Measurements from ENCODE around the gene SIRT3.
"Not testable (repeated sequence)": the region's sequence is repeated elsewhere in the genome, so short reads cannot be mapped to it uniquely, and the experiment has no call there.

SIRT3 gene

DNA sequence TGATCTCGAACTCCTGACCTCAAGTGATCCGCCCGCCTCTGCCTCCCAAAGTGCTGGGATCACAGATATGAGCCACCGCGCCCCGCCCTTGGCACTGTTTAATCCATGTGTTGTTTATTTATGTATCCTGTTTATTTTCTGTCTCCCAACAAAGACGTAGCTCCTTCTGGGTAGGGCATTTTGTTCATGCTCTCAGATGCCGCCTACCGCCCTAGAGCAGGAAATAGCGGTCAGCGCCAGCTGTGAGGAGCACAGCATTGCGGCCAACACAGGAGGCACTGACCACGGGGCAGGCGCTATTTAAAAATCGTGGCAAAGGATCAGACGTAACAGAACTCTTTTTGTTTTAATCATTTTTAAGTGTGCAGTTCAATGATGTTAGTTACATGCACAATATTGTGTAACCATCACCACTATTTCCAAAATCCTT lies 32.6 kb upstream of the SIRT3 start:
- 81 to 90% methylated on average over 8 to 9 of the region's 16 CpGs for WGBS, 2 experiments (ENCODE audit: insufficient coverage in 2 of 2)
- H3K4me3 ChIP-seq (ENCODE audit: extremely low read depth, insufficient read depth, low read length, poor library complexity, severe bottlenecking); H3K27ac ChIP-seq (ENCODE audit: low read depth, low read length, severe bottlenecking); H3K36me3 ChIP-seq (ENCODE audit: control insufficient read depth, insufficient read depth, low read length); H3K9me3 ChIP-seq (ENCODE audit: control insufficient read depth, low read length); H3K4me1 ChIP-seq (ENCODE audit: control insufficient read depth, insufficient read depth, low read length, poor library complexity, severe bottlenecking): not testable (repeated sequence)

- WGBS, 2 experiments (ENCODE audit: insufficient coverage in 2 of 2): 81 to 86% methylated on average over 12 to 14 of the region's 18 CpGs
- Histone ChIP-seq H3K27ac (ENCODE audit: low read depth, low read length, severe bottlenecking) (no peak overlapping the region), H3K36me3 (ENCODE audit: control insufficient read depth, insufficient read depth, low read length) (no peaks in the 10 kb centered on the region), H3K9me3 (ENCODE audit: control insufficient read depth, low read length) (no peaks in the 10 kb centered on the region), H3K4me1 (ENCODE audit: control insufficient read depth, insufficient read depth, low read length, poor library complexity, severe bottlenecking) (no peaks in the 10 kb centered on the region), H3K4me3 (ENCODE audit: extremely low read depth, insufficient read depth, low read length, poor library complexity, severe bottlenecking) (no peak overlapping the region)
These were observed 31.4 kb upstream of the SIRT3 start for GRCh38 chr11:267491-267994.

GRCh38 chr11:266676-267439 lies 30.7 kb upstream of the SIRT3 start:
- Histone ChIP-seq H3K4me3 (ENCODE audit: extremely low read depth, insufficient read depth, low read length, poor library complexity, severe bottlenecking) (no peak overlapping the region), H3K4me1 (ENCODE audit: control insufficient read depth, insufficient read depth, low read length, poor library complexity, severe bottlenecking) (no peaks in the 10 kb centered on the region), H3K27ac (ENCODE audit: low read depth, low read length, severe bottlenecking) (no peak overlapping the region), H3K9me3 (ENCODE audit: control insufficient read depth, low read length) (no peaks in the 10 kb centered on the region), H3K36me3 (ENCODE audit: control insufficient read depth, insufficient read depth, low read length) (no peaks in the 10 kb centered on the region)
- 92 to 100% methylated on average over 2 to 4 of the region's 13 CpGs for WGBS, 2 experiments (ENCODE audit: insufficient coverage in 2 of 2)

DNA sequence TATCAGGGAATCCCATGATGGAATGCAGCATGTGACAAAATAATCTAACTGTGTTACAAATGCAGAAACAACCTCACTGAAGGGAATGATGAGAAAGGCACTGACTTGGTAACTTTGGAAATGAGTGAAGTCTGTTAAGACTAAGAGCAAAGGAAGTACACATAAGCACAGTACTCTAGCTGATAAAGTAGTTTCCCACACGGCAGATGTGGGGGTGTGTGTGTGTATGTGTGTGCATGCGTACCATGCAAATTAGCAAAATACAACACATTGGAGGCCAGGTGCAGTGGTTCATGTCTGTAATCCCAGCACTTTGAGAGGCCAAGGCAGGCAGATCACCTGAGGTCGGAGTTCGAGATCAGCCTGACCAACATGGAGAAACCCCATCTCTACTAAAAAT lies 25.5 kb upstream of the SIRT3 start:
- H3K4me3 ChIP-seq (ENCODE audit: extremely low read depth, insufficient read depth, low read length, poor library complexity, severe bottlenecking): no peak overlapping the region
- 84 to 89% methylated on average over 2 to 4 of the region's 4 CpGs for WGBS, 2 experiments (ENCODE audit: insufficient coverage in 2 of 2)
- H3K9me3 ChIP-seq (ENCODE audit: control insufficient read depth, low read length): no peaks in the 10 kb centered on the region
- H3K27ac ChIP-seq (ENCODE audit: low read depth, low read length, severe bottlenecking): no peak overlapping the region
- H3K36me3 ChIP-seq (ENCODE audit: control insufficient read depth, insufficient read depth, low read length): no peaks in the 10 kb centered on the region
- H3K4me1 ChIP-seq (ENCODE audit: control insufficient read depth, insufficient read depth, low read length, poor library complexity, severe bottlenecking): no peaks in the 10 kb centered on the region

GRCh38 chr11:259413-259812 lies 23.3 kb upstream of the SIRT3 start:
- Histone ChIP-seq H3K4me1 (ENCODE audit: control insufficient read depth, insufficient read depth, low read length, poor library complexity, severe bottlenecking) (no peaks in the 10 kb centered on the region), H3K4me3 (ENCODE audit: extremely low read depth, insufficient read depth, low read length, poor library complexity, severe bottlenecking) (no peak overlapping the region)

DNA sequence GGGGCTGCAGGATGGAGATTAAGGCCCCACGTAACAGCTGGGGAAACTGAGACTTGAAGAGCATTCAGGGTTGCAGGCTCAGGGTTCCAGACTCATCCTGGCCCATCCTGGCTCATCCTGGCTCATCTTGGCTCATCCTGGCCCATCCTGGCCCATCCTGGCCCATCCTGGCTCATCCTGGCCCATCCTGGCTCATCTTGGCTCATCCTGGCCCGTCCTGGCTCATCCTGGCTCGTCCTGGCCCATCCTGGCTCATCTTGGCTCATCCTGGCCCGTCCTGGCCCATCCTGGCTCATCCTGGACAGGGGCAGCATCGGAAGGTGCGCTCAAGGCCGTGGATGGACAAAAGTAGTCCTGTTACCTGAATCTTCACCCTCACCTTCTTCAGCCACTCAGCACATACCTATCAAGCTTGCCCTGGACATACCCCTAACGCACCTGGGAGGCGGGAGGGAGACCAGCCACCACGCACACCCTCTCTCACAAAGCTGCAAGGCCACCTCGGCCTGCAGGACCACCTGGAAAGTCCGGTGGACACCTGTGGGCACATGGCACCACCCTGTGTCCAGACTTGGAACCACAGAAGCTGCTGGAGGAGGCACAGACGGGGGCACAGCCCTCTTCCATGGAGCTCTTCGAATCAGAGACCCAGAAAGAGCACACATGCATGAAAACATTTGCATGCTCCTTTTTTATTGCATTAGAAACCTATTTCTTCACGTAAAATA lies 21.8 kb upstream of the SIRT3 start:
- no peaks in the 10 kb centered on the region for H3K4me1 ChIP-seq (ENCODE audit: control insufficient read depth, insufficient read depth, low read length, poor library complexity, severe bottlenecking)
- WGBS, 2 experiments (ENCODE audit: insufficient coverage in 2 of 2): 83 to 87% methylated on average over 9 to 14 of the region's 15 CpGs
- peaks cover 11% of the 10 kb centered on the region for H3K36me3 ChIP-seq (ENCODE audit: control insufficient read depth, insufficient read depth, low read length)
- H3K27ac ChIP-seq (ENCODE audit: low read depth, low read length, severe bottlenecking): no peak overlapping the region
- no peak overlapping the region for H3K4me3 ChIP-seq (ENCODE audit: extremely low read depth, insufficient read depth, low read length, poor library complexity, severe bottlenecking)
- no peaks in the 10 kb centered on the region for H3K9me3 ChIP-seq (ENCODE audit: control insufficient read depth, low read length)

More at GRCh38 chr11:259413-259812, 23.3 kb upstream of the SIRT3 start:
- Histone ChIP-seq H3K36me3 (ENCODE audit: control insufficient read depth, insufficient read depth, low read length) (no peaks in the 10 kb centered on the region), H3K9me3 (ENCODE audit: control insufficient read depth, low read length) (no peaks in the 10 kb centered on the region), H3K27ac (ENCODE audit: low read depth, low read length, severe bottlenecking) (no peak overlapping the region)
- WGBS, 2 experiments (ENCODE audit: insufficient coverage in 2 of 2): 83% methylated on average over 1 of the region's 10 CpGs; no CpG with 5 or more reads in 1 of the 2 experiments

GRCh38 chr11:256952-257737 lies 21.0 kb upstream of the SIRT3 start:
- no peaks in the 10 kb centered on the region for H3K4me1 ChIP-seq (ENCODE audit: control insufficient read depth, insufficient read depth, low read length, poor library complexity, severe bottlenecking)
- 90 to 93% methylated on average over 7 to 10 of the region's 14 CpGs for WGBS, 2 experiments (ENCODE audit: insufficient coverage in 2 of 2)
- peaks cover 19% of the 10 kb centered on the region for H3K36me3 ChIP-seq (ENCODE audit: control insufficient read depth, insufficient read depth, low read length)
- H3K27ac ChIP-seq (ENCODE audit: low read depth, low read length, severe bottlenecking): no peak overlapping the region
- no peaks in the 10 kb centered on the region for H3K9me3 ChIP-seq (ENCODE audit: control insufficient read depth, low read length)
- no peak overlapping the region for H3K4me3 ChIP-seq (ENCODE audit: extremely low read depth, insufficient read depth, low read length, poor library complexity, severe bottlenecking)

DNA sequence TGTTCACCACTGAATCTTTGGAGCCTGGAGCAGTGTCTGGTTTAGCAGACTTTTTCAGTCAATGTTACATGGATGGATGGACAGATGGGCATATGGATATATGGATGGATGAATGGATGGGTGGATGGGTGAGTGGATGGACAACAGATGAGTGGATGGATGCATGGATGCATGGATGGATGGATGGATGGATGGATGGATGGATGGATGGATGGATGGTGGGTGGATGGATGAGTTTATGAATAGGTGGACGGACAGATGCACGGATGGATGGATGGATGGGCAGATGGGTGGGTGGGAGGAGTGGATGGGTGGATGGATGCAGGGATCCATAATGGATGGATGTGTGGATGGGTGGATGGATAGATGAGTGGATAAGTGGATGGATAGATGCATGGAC lies 19.7 kb upstream of the SIRT3 start:
- no peaks in the 10 kb centered on the region for H3K9me3 ChIP-seq (ENCODE audit: control insufficient read depth, low read length)
- no peak overlapping the region for H3K4me3 ChIP-seq (ENCODE audit: extremely low read depth, insufficient read depth, low read length, poor library complexity, severe bottlenecking)
- WGBS, 2 experiments (ENCODE audit: insufficient coverage in 2 of 2): 94 to 98% methylated on average over 2 of the region's 2 CpGs

DNA sequence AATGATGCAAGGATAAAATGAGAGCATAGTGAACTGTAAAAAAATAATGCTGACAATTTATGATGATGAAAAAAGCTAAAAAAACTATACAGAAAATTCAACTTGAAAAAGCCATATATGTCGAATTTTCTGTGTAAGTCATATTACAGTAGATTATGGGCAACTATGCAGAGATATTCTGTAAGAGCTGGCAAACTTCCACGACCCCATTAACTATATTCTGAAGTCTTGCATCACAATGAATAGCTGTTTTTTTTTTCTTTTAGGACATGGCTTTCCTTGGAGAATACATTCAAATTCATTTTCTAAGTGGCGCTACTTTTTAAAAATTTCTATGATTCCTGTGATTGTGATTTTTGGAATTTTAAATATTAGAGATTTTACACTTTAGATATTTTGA lies 19.0 kb upstream of the SIRT3 start:
- Histone ChIP-seq H3K36me3 (ENCODE audit: control insufficient read depth, insufficient read depth, low read length) (peaks cover 39% of the 10 kb centered on the region), H3K9me3 (ENCODE audit: control insufficient read depth, low read length) (no peaks in the 10 kb centered on the region), H3K27ac (ENCODE audit: low read depth, low read length, severe bottlenecking) (no peak overlapping the region), H3K4me1 (ENCODE audit: control insufficient read depth, insufficient read depth, low read length, poor library complexity, severe bottlenecking) (no peaks in the 10 kb centered on the region), H3K4me3 (ENCODE audit: extremely low read depth, insufficient read depth, low read length, poor library complexity, severe bottlenecking) (no peak overlapping the region)
- WGBS, 2 experiments (ENCODE audit: insufficient coverage in 2 of 2): no CpG with 5 or more reads among the region's 3 CpGs

More for the DNA sequence above, 19.7 kb upstream of the SIRT3 start:
- no peaks in the 10 kb centered on the region for H3K4me1 ChIP-seq (ENCODE audit: control insufficient read depth, insufficient read depth, low read length, poor library complexity, severe bottlenecking)
- H3K27ac ChIP-seq (ENCODE audit: low read depth, low read length, severe bottlenecking): no peak overlapping the region
- peaks cover 33% of the 10 kb centered on the region for H3K36me3 ChIP-seq (ENCODE audit: control insufficient read depth, insufficient read depth, low read length)

GRCh38 chr11:253886-254270 lies 17.7 kb upstream of the SIRT3 start:
- Histone ChIP-seq H3K9me3 (ENCODE audit: control insufficient read depth, low read length) (no peaks in the 10 kb centered on the region), H3K27ac (ENCODE audit: low read depth, low read length, severe bottlenecking) (no peak overlapping the region), H3K36me3 (ENCODE audit: control insufficient read depth, insufficient read depth, low read length) (peaks cover 50% of the 10 kb centered on the region), H3K4me3 (ENCODE audit: extremely low read depth, insufficient read depth, low read length, poor library complexity, severe bottlenecking) (no peak overlapping the region), H3K4me1 (ENCODE audit: control insufficient read depth, insufficient read depth, low read length, poor library complexity, severe bottlenecking) (no peaks in the 10 kb centered on the region)
- 88 to 98% methylated on average over 4 of the region's 5 CpGs for WGBS, 2 experiments (ENCODE audit: insufficient coverage in 2 of 2)
